Type B pancreatic cell (in vitro differentiated cells): ENCODE results near the gene C5orf34. TPM values are rescaled to one million over a fixed set of nuclear protein-coding genes. Genes with fewer than 3 reads are reported as not detected.
"Not testable (repeated sequence)": the region's sequence is repeated elsewhere in the genome, so short reads cannot be mapped to it uniquely, and the experiment has no call there.

ENCODE experiments used
- DNase-seq: peaks from one replicate; pipeline ENCODE4 v3.0.0; 2021; ENCODE audit warnings: mixed read lengths; ENCODE audit not compliant: unreplicated experiment; ENCODE audit errors: extremely low spot score
- H3K27ac Mint-ChIP-seq: 2 replicates; pipeline ENCODE4 v1.8.0; 2021; ENCODE audit warnings: mild to moderate bottlenecking, mixed read lengths
- H3K27me3 Mint-ChIP-seq: 2 replicates; pipeline ENCODE4 v1.8.0; 2021; ENCODE audit warnings: mixed read lengths
- H3K36me3 Mint-ChIP-seq: 2 replicates; pipeline ENCODE4 v1.8.0; 2021; ENCODE audit warnings: mixed read lengths
- H3K4me1 Mint-ChIP-seq: one replicate; pipeline ENCODE4 v1.8.0; 2021; ENCODE audit warnings: mixed read lengths; ENCODE audit not compliant: unreplicated experiment
- H3K4me3 Mint-ChIP-seq: 2 replicates; pipeline ENCODE4 v1.8.0; 2021; ENCODE audit warnings: mild to moderate bottlenecking, mixed read lengths
- H3K9me3 Mint-ChIP-seq: 2 replicates; pipeline ENCODE4 v1.8.0; 2021; ENCODE audit warnings: mixed read lengths
- CTCF ChIP-seq: fragments of 200-600 bp; sonication (generic); conservative IDR thresholded peaks from 2 replicates; pipeline ENCODE4 v1.5.0; 2021; ENCODE audit warnings: antibody characterized with exemption, mild to moderate bottlenecking
- total RNA-seq: library from RNA; stranded (reverse); gene quantifications from 2 replicates; pipeline ENCODE4 v1.2.1, GENCODE V29; 2021; ENCODE audit warnings: low replicate concordance

The C5orf34 gene
- total RNA-seq, 1 donor from 2014 or later = 8.3 TPM

- TF ChIP-seq CTCF = no peak
- no peak overlapping the region for H3K4me3 Mint-ChIP-seq
- no peak for DNase-seq
- peaks cover 7% of the 10 kb centered on the region for H3K9me3 Mint-ChIP-seq
- H3K27me3 Mint-ChIP-seq = no peaks in the 10 kb centered on the region
- H3K36me3 Mint-ChIP-seq = peaks cover 27% of the 10 kb centered on the region
- no peak overlapping the region for H3K27ac Mint-ChIP-seq
- H3K4me1 Mint-ChIP-seq = no peaks in the 10 kb centered on the region
These were observed 53.9 kb downstream of the C5orf34 start for GRCh38 chr5:43461066-43461465.

GRCh38 chr5:43456556-43456955, 58.4 kb downstream of the C5orf34 start:
- Mint-ChIP-seq H3K9me3 (peaks cover 7% of the 10 kb centered on the region), H3K27ac (no peak overlapping the region)

GRCh38 chr5:43441575-43441974, 73.4 kb downstream of the C5orf34 start:
- not testable (repeated sequence) for DNase-seq, H3K4me1 Mint-ChIP-seq, H3K4me3 Mint-ChIP-seq, H3K27me3 Mint-ChIP-seq, H3K27ac Mint-ChIP-seq
- H3K36me3 Mint-ChIP-seq = peaks cover 15% of the 10 kb centered on the region
- peaks cover 23% of the 10 kb centered on the region for H3K9me3 Mint-ChIP-seq

More at GRCh38 chr5:43456556-43456955, 58.4 kb downstream of the C5orf34 start:
- DNase-seq = no peak
- Mint-ChIP-seq H3K36me3 (peaks cover 15% of the 10 kb centered on the region), H3K27me3 (no peaks in the 10 kb centered on the region), H3K4me3 (no peak overlapping the region), H3K4me1 (no peaks in the 10 kb centered on the region)
- no peak for TF ChIP-seq CTCF

GRCh38 chr5:43437062-43437660, 77.8 kb downstream of the C5orf34 start:
- H3K27me3 Mint-ChIP-seq = no peaks in the 10 kb centered on the region
- no peak overlapping the region for H3K27ac Mint-ChIP-seq
- peaks cover 3% of the 10 kb centered on the region for H3K36me3 Mint-ChIP-seq
- H3K4me3 Mint-ChIP-seq = no peak overlapping the region
- H3K4me1 Mint-ChIP-seq = peaks cover 7% of the 10 kb centered on the region
- H3K9me3 Mint-ChIP-seq = peaks cover 17% of the 10 kb centered on the region
- TF ChIP-seq CTCF = no peak
- DNase-seq = no peak

Other genes with a start within 250 kb of the C5orf34 start
- gene HMGCS1, start 201.7 kb downstream of the C5orf34 start, total RNA-seq = 128 and 148 TPM in 2 replicates
- gene CCL28, start 102.8 kb downstream of the C5orf34 start, total RNA-seq = 2.0 TPM in 1 of 2 replicates, not detected in the other
- gene TMEM267, start 31.3 kb downstream of the C5orf34 start, total RNA-seq = 11.4 and 11.6 TPM in 2 replicates
- gene PAIP1, start 41.9 kb upstream of the C5orf34 start, total RNA-seq = 79.9 and 95.5 TPM in 2 replicates
- 61.1 and 80.4 TPM in 2 replicates for gene NNT, start 88.0 kb upstream of the C5orf34 start, total RNA-seq